NCI-H82 treated with DMSO at 0.1 percent for 48 hours (cell line): ENCODE data around the gene ZNF576.
A peak's percentile ranks its signal among the peaks of the same experiment; 100 is the strongest.
"Not testable (repeated sequence)": the region's sequence is repeated elsewhere in the genome, so short reads cannot be mapped to it uniquely, and the experiment has no call there.

ENCODE experiments used
- DNase-seq: peaks from one replicate; lab custom pipeline; 2025; ENCODE audit not compliant: unreplicated experiment; lab: John Stamatoyannopoulos, UW

The ZNF576 gene

GRCh38 chr19:43575156-43575950 is 21.0 kb upstream of the ZNF576 start, which contains the start of the genes PINLYP and XRCC1:
PINLYP (plus strand) TSS chr19:43575801; CDS start chr19:43577192, 1,391 bp downstream.
XRCC1 (minus strand) TSS chr19:43575527; CDS start chr19:43575458, 69 bp downstream.
- peak; percentile 96 for DNase-seq

- DNase-seq, result no peak
Observed at GRCh38 chr19:43575955-43576878, 20.2 kb upstream of the ZNF576 start.

GRCh38 chr19:43578787-43579186 is 17.6 kb upstream of the ZNF576 start:
- no peak for DNase-seq

DNA sequence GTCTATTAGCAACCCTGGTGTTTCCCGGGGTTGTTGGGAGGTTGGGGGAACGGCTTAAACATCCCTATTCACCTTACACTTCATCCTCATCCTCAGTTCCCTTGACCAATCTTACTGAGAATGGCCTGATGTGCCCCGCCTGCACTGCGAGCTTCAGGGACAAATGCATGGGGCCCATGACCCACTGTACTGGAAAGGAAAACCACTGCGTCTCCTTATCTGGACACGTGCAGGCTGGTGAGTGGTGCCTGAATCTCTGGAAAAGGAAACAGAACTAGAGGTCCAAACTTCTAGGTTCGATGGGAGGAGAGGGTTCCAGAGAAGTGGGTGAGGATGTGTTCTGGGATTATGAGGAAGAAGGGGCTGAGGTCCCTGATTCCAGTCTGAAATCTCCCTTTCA is 14.9 kb upstream of the ZNF576 start:
- no peak for DNase-seq

DNA sequence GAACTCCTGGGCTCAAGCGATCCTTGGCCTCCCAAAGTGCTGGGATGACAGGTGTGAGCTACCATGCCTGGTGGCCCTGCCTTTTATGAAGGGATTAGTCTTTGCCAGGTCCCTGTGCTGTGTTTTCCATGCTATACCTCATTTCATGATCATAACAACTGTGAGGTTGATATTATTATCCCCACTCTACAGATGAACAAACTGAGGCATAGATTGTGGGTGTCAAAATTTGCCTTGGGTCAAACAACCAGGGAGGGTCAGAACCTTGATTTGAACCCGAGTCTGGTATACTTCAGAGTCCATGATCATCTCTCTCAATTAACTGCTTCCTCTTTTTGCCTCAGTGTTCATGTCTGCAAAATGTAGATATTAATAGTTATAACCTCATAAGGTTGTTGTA is 13.9 kb upstream of the ZNF576 start:
- DNase-seq, result no peak

GRCh38 chr19:43584484-43584883 is 11.9 kb upstream of the ZNF576 start:
- DNase-seq, result no peak

DNA sequence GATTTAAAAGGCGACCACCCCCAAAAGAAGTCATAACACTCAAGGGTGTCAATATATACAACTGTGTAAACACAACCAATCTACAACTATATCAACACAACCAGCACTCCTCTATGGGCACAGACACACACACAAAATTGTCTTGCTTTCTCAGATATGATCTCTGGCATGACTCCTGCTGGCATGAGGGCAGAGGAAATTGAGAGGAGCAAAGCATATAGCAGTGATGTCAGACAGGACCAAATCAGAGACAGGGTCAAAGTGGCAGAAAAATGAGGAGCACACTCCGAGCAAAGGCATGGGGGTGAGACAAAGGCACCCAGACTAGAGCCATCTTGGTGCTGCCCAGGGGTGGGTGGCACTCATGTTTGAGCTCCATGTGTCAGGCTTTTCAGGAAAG is 10.0 kb upstream of the ZNF576 start:
- DNase-seq, result no peak

- not testable (repeated sequence) for DNase-seq
Observed at GRCh38 chr19:43587029-43587428, 9.4 kb upstream of the ZNF576 start.

GRCh38 chr19:43589277-43589676 is 7.1 kb upstream of the ZNF576 start:
- no peak for DNase-seq

GRCh38 chr19:43589678-43590077 is 6.7 kb upstream of the ZNF576 start:
- no peak for DNase-seq

- no peak for DNase-seq
Observed at GRCh38 chr19:43591904-43592772, 4.3 kb upstream of the ZNF576 start.

DNA sequence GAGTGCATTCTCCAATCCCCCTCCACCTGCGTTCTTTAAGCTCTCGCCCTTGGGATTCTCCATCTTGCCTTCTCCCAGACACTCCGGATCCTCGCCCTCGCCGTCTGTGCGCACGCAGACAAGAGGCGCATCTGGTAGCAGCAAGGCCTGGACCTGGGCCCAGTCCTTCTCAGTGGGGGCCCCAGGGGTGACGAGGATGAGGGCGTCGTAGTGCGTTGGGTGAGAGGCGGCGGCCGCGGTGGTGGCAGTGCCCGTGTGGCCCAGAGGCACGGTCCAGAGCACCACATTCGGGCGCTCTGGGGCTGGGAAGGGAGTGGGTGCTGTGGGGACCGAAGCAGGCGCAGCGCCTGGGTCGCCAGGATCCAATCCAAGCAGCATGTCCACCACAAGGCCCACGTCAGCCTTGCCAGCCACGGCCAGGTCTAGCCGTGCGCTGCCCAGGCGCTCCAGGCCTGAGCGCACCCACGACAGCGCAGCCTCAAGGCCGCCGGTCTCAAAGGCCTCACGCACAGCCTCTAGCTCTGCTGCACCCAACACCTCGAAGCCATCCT is 3.5 kb upstream of the ZNF576 start:
- no peak for DNase-seq

DNA sequence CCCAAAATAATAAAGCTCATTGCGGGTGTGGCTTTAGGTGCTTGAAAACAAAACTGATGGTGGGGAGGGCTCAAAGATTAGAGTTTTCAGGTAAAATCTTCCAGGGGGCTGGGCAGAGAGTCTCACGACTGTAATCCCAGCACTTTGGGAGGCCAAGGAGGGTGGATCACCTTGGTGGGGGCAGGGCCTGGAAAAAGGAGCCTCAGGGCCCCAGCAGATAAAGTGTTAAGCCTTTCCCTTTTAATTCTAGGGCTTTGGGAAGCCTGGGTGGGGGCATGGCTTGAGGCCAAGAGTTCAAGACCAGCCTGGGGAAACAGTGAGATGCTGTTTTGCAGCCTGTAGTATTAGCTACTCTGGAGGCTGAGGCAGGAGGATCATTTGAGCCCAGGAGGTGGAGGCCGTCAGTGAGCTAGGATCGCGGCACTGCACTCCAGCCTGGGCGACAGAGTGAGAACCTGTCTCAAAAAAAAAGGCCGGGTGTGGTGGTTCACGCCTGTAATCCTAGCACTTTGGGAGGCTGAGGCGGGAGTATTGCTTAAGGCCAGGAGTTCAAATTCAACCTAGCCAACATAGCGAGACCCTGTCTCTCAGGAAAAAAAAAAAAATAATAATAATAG is 2.2 kb upstream of the ZNF576 start:
- no peak for DNase-seq

DNA sequence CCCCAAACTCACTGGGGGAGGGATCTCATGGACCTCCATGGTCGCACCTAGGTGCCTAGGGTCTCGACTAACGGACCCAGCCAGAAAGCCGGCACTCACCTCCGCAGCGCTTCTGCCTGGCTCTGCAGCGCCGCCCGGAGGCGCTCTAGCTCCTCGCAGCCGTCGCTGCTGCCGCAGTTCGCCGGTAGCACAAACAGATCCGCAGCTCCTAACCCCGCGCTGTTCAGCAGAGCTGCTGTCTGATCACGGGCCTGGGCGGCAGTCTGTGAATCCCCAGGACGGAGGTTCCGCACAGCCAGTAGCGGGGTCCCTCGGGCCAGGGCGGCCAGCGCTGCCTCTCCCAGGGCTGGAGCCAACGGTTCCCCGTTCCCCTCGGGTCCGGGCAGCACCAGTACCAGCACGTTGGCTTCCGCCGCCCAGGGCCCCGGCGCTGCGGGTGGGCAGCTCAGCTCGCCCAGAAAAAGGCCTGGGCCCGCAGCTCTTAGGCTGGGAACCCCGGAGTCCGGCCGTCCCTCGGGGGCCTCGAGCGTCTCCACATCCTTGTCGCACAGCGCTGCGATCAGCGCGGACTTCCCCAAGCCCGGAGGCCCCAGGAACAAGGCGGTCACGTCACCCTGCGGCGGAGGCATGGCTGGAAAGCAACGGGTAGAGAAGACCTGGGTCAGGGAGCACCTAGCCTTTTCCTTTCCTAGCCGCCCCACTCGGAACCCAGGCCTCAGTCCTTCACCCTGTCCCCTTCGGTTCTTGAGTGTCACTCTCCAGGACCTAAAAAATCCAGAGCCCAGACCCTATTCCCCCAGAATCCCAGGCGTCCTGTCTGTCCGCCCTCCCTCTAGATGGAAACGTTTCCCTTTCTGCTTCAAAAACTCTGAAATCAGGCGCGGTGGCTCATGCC is 1.4 kb upstream of the ZNF576 start:
- DNase-seq, result peak; percentile 21

GRCh38 chr19:43595605-43595998 is 793 bp upstream of the ZNF576 start:
- no peak for DNase-seq

GRCh38 chr19:43596842-43597461 is 557 bp downstream of the ZNF576 start:
- DNase-seq, result no peak

GRCh38 chr19:43597876-43598275 is 1.5 kb downstream of the ZNF576 start:
- DNase-seq, result no peak

GRCh38 chr19:43598445-43599240 is 2.2 kb downstream of the ZNF576 start:
- DNase-seq, result no peak
